SK-MEL-5 (cell line): ENCODE results near the gene CHAD. TPM values are rescaled to one million over a fixed set of nuclear protein-coding genes. Genes with fewer than 3 reads are reported as not detected.
"Not testable (repeated sequence)": the region's sequence is repeated elsewhere in the genome, so short reads cannot be mapped to it uniquely, and the experiment has no call there.

Experiments used
- DNase-seq: peaks from one replicate; pipeline ENCODE4 v3.0.0-alpha.2; 2016; ENCODE audit warnings: low read depth, low spot score
- in situ Hi-C: cut with HindIII; loops from 2 replicates; pipeline ENCODE4 v1.10.0; 2016; ENCODE audit warnings: low sequenced_read_pairs, high pct_unique_total_duplicates, low pct_unique_long_range_greater_than_20kb
- total RNA-seq: library from RNA; depleted of rRNA; stranded (reverse); fragments of >200 nt; shearing (Covaris generic); gene quantifications from 2 replicates; pipeline ENCODE4 v1.2.3, GENCODE V29; 2014

The CHAD gene
- total RNA-seq, 1 experiment from 2014 or later, result not detected

DNA sequence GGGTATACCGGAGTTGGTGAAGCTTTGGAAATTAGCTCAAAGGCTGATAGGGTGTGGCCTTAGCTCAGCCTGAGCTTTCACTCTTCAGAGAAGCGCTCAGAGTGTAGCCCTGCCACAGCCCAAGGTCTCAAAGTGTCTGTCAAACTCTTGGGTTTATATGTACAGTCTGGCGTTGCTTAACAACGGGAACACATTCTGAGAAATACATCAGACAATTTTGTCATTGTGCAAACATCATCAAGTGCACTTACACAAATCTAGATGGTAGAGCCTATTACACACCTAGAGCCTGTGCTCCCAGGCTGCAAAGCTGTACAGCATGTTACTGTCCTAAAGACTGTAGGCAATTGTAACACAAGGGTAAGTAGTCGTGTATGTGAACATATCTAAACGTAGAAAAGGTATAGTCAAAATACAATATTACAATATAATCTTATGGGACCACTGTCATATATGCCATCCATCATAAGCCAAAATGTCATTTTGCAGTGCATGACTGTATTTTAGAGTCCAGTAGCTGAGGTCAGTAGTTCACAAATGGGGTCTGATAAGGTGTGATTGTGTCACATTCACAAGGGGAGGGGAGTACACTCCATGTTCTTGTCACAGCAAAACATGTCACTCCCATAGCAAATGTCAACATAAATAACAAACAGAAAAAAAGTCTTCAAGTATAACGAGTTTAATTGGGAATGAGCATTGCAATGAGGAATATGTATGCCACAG is 20.6 kb downstream of the CHAD start:
- DNase-seq, result no peak
- in situ Hi-C loops, result no loop called here

GRCh38 chr17:50445730-50446325 is 22.9 kb downstream of the CHAD start:
- no peak for DNase-seq
- in situ Hi-C loops, result no loop called here

GRCh38 chr17:50444841-50445715 is 23.6 kb downstream of the CHAD start:
- DNase-seq, result no peak
- in situ Hi-C loops, result no loop called here

DNA sequence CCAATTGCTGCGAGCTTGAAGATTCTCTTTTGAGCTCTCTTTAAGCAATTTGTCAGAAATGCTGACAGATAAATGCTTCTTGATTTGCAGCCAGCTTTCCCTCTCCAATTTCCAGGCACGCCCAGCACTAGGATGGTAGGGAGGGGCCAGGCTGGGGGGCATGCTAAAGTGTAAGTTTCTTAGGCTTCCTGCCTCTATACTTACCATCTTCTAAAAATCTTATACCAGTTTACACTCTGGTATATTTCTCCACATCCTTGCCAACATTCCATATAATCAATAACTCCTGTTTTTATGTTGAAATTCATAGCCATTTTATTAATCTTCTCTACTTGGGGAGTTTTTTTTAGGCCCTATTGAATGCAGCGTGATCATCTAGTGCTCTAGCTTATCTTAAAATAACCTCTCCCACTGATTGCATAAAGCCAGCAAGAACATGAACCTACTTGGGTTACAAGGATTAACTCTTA is 25.1 kb downstream of the CHAD start:
- in situ Hi-C loops, result no loop called here
- DNase-seq, result no peak

- in situ Hi-C loops, result no loop called here
- DNase-seq, result no peak
Observed at GRCh38 chr17:50440838-50441829, 27.5 kb downstream of the CHAD start.

- no peak for DNase-seq
Observed at GRCh38 chr17:50440172-50440837, 28.4 kb downstream of the CHAD start.

DNA sequence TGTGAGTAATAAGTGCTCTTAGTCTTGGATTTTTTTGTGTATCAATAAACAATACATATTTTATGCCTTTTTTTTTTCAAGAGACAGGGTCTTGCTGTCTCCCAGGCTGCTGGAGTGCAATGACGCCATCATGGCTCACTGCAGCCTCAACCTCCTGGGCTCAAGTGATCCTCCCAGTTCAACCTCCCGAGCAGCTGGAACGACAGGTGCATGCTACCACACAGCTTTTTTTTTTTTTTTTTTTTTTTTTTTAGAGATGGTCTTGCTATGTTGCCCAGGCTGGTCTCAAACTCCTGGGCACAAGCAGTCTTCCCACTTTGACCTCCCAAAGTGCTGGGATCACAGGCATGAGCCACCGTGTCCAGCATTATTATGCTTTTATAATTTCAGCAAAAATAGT is 29.7 kb downstream of the CHAD start:
- in situ Hi-C loops, result no loop called here
- DNase-seq, result no peak

More at GRCh38 chr17:50440172-50440837, 28.4 kb downstream of the CHAD start:
- in situ Hi-C loops, result no loop called here

DNA sequence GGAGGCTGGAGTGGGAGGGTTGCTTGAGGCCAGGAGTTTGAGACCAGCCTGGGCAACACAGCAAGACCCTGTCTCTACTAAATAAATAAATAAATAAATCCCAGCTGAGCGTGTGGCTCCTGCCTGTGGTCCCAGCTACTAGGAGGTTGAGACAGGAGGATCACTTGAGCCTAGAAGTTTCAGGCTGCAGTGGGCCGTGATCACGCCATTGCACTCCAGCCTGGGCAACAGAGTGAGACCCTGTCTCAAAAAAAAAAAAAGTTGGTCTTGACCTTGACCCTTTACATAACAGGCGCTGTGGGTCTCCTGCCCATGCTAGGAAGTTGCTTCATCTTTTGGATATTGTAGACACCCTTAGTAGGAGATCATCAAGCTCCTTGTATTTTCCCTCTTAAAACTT is 31.3 kb downstream of the CHAD start:
- no peak for DNase-seq
- in situ Hi-C loops, result no loop called here

DNA sequence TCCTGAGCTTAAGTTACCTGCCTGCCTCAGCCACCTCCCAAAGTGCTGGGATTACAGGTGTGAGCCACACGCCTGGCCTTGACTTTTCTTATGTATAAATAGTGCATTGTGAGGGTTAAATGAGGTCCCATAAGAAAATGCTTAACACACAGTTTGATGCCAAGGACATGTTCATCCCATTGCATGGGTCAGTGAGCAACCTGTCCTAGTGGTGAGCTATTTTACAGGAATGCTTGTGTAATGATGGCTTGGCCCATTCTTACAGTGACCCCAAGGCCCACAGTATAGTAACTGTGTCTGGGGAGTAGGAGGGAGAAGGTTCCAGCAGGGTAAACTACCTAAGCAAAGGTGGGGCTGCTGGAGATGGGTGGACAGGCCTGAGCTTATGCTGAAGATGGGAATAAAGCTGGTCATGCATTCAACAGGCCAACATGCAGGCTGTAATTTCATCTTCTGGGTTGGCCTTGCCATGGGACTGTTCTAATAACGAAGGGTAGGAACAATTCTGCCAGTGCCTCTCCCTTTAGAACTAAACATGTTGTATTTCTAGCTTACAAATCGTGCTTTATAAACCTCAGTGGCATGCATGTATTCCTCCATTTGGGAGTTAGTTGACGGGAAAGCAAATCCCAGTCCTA is 36.4 kb downstream of the CHAD start:
- DNase-seq, result no peak
- in situ Hi-C loops, result no loop called here

GRCh38 chr17:50430821-50431618 is 37.7 kb downstream of the CHAD start:
- DNase-seq, result no peak
- in situ Hi-C loops, result no loop called here

DNA sequence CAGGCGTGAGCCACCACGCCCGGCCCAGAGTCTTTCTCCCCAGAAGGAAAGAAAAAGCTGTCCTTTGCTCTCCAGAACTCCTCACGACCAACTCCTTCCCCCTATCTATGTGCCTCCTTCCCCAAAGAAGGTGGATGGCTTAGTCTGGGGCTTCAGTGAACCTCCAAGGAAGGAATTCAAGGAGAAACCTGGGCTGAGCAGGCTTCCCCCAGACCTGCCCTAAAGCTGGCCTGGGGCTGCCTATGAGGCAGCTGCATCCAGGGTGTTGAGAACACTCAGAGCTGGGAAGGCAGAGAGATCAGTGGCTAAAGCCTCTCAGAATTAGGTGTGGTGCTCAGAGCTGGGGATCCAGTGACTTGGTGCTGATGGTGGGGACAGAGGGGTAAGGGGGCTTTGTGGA is 38.9 kb downstream of the CHAD start:
- no peak for DNase-seq
- in situ Hi-C loops, result no loop called here

GRCh38 chr17:50428831-50429424 is 39.8 kb downstream of the CHAD start:
- DNase-seq, result no peak
- in situ Hi-C loops, result no loop called here

GRCh38 chr17:50428126-50428525 is 40.6 kb downstream of the CHAD start:
- in situ Hi-C loops, DNase-seq: not testable (repeated sequence)

- in situ Hi-C loops, result no loop called here
Observed at GRCh38 chr17:50426814-50427787, 41.6 kb downstream of the CHAD start.

More at GRCh38 chr17:50426814-50427787, 41.6 kb downstream of the CHAD start:
- peak; percentile 61 for DNase-seq
